ENCODE data around the gene CACNA1S. TPM values are rescaled to one million over a fixed set of nuclear protein-coding genes. Genes with fewer than 3 reads are reported as not detected.

Gene CACNA1S
- total RNA-seq, 4 donors from 2014 or later, result not detected

GRCh38 chr1:201096977-201097856 is 15.0 kb downstream of the CACNA1S start:
- TF ChIP-seq CTCF (IDR thresholded peaks at IDR 0.05; ENCODE audit: low read depth), result no peak

- no peak for TF ChIP-seq CTCF (IDR thresholded peaks at IDR 0.05; ENCODE audit: low read depth)
Measured at GRCh38 chr1:201096041-201096461, 16.2 kb downstream of the CACNA1S start.

GRCh38 chr1:201095581-201095980 is 16.6 kb downstream of the CACNA1S start:
- no peak for TF ChIP-seq CTCF (IDR thresholded peaks at IDR 0.05; ENCODE audit: low read depth)

GRCh38 chr1:201094832-201095231 is 17.4 kb downstream of the CACNA1S start:
- TF ChIP-seq CTCF (IDR thresholded peaks at IDR 0.05; ENCODE audit: low read depth), result no peak

- TF ChIP-seq CTCF (IDR thresholded peaks at IDR 0.05; ENCODE audit: low read depth), result no peak
Measured at GRCh38 chr1:201093962-201094361, 18.3 kb downstream of the CACNA1S start.

GRCh38 chr1:201093561-201093960 is 18.7 kb downstream of the CACNA1S start:
- TF ChIP-seq CTCF (IDR thresholded peaks at IDR 0.05; ENCODE audit: low read depth), result no peak

- no peak for TF ChIP-seq CTCF (IDR thresholded peaks at IDR 0.05; ENCODE audit: low read depth)
Measured at GRCh38 chr1:201092738-201093137, 19.5 kb downstream of the CACNA1S start.
